ENCODE measurements around the gene DDX27. TPM values are rescaled to one million over a fixed set of nuclear protein-coding genes. Genes with fewer than 3 reads are reported as not detected.

Gene DDX27
- total RNA-seq, 1 experiment from 2014 or later = 80.8 TPM

GRCh38 chr20:49278818-49279676 lies 59.8 kb downstream of the DDX27 start:
- Histone ChIP-seq H3K79me2 (ENCODE audit: low read length) (peaks cover 86% of the 10 kb centered on the region), H3K27me3 (ENCODE audit: low read length) (no peaks in the 10 kb centered on the region), H4K20me1 (ENCODE audit: low read length) (peaks cover 55% of the 10 kb centered on the region), H2AFZ (ENCODE audit: low read length) (no peak overlapping the region), H3K36me3 (ENCODE audit: low read depth, low read length) (peaks cover 58% of the 10 kb centered on the region), H3K9me2 (replicated peaks; ENCODE audit: low read length) (no peaks in the 10 kb centered on the region), H3F3A (ENCODE audit: low read length, unreplicated experiment) (peaks cover 43% of the 10 kb centered on the region), H3K4me3 (ENCODE audit: low read length) (peak overlapping the region; percentile 89), H3K4me2 (ENCODE audit: low read length) (peak overlapping the region; percentile 89), H3K27ac (ENCODE audit: low read length) (peak overlapping the region; percentile 85), H3K4me1 (ENCODE audit: insufficient read depth, low read length) (peaks cover 54% of the 10 kb centered on the region), H3K9ac (ENCODE audit: low read length) (peak overlapping the region; percentile 96), H3K9me3 (ENCODE audit: low read length) (peaks cover 18% of the 10 kb centered on the region)
- ATAC-seq (no peak), DNase-seq (no peak)
- POLR2A ChIA-PET (ENCODE audit: unreplicated experiment) = no interaction called here
- TF ChIP-seq CTCF (conservative IDR thresholded peaks at IDR 0.05; ENCODE audit: low read depth, low read length) (no peak), EZH2phosphoT487 (IDR thresholded peaks at IDR 0.05; ENCODE audit: borderline replicate concordance, low read length) (no peak), EZH2 (IDR thresholded peaks at IDR 0.05; ENCODE audit: low read length, unreplicated experiment) (no peak)
- TSS peak; percentile 58 for BruUV-seq (replicated peaks)
- intact Hi-C loops (cut with micrococcal nuclease) = loop anchor here (5.0 kb wide), 1 partner anchor 43 kb away; no protein-coding TSS in a partner anchor
- CTCF ChIA-PET = no interaction called here

GRCh38 chr20:49279677-49280462 lies 60.7 kb downstream of the DDX27 start:
- peaks cover 93% of the 10 kb centered on the region for H3K79me2 ChIP-seq (ENCODE audit: low read length)
- no peak for TF ChIP-seq CTCF (conservative IDR thresholded peaks at IDR 0.05; ENCODE audit: low read depth, low read length)
- TF ChIP-seq EZH2phosphoT487 (IDR thresholded peaks at IDR 0.05; ENCODE audit: borderline replicate concordance, low read length) = no peak
- TF ChIP-seq EZH2 (IDR thresholded peaks at IDR 0.05; ENCODE audit: low read length, unreplicated experiment) = no peak
- ATAC-seq (no peak), DNase-seq (no peak)
- H3K27me3 ChIP-seq (ENCODE audit: low read length) = no peaks in the 10 kb centered on the region
- H3K9ac ChIP-seq (ENCODE audit: low read length) = peak overlapping the region; percentile 96
- BruUV-seq (replicated peaks) = no TSS peak
- peaks cover 18% of the 10 kb centered on the region for H3K9me3 ChIP-seq (ENCODE audit: low read length)
- H3K36me3 ChIP-seq (ENCODE audit: low read depth, low read length) = peaks cover 66% of the 10 kb centered on the region
- H3K27ac ChIP-seq (ENCODE audit: low read length) = peak overlapping the region; percentile 85; the same call in 1 of the 2 replicates
- intact Hi-C loops (cut with micrococcal nuclease) = loop anchor here (5.0 kb wide), 1 partner anchor 42 kb away; no protein-coding TSS in a partner anchor
- H2AFZ ChIP-seq (ENCODE audit: low read length) = no peak overlapping the region
- H3K9me2 ChIP-seq (replicated peaks; ENCODE audit: low read length) = no peaks in the 10 kb centered on the region
- peak overlapping the region; percentile 89 for H3K4me3 ChIP-seq (ENCODE audit: low read length)
- POLR2A ChIA-PET (ENCODE audit: unreplicated experiment) = no interaction called here
- H3K4me2 ChIP-seq (ENCODE audit: low read length) = peak overlapping the region; percentile 89
- H3K4me1 ChIP-seq (ENCODE audit: insufficient read depth, low read length) = peaks cover 54% of the 10 kb centered on the region
- CTCF ChIA-PET = no interaction called here
- H4K20me1 ChIP-seq (ENCODE audit: low read length) = peaks cover 62% of the 10 kb centered on the region
- peaks cover 43% of the 10 kb centered on the region for H3F3A ChIP-seq (ENCODE audit: low read length, unreplicated experiment)
